K562 (cell line): Measurements from ENCODE around the gene MAPKAPK3. TPM values are rescaled to one million over a fixed set of nuclear protein-coding genes. Genes with fewer than 3 reads are reported as not detected.

Source experiments
- BACH1 ChIP-seq: fragments of 200-800 bp; sonication (Bioruptor generic); IDR thresholded peaks from 2 replicates; pipeline ENCODE4 v1.6.1; 2016; ENCODE audit warnings: missing genetic modification characterization, missing compliant biosample characterization
- BRD9 ChIP-seq: fragments of 450-650 bp; IDR thresholded peaks from 2 replicates; pipeline ENCODE4 v1.6.1; 2018; ENCODE audit warnings: low read depth; ENCODE audit not compliant: partially characterized antibody
- CBX8 ChIP-seq: fragments of 200-600 bp; sonication (generic); IDR thresholded peaks from 2 replicates; pipeline ENCODE4 v1.6.1; 2012; ENCODE audit warnings: borderline replicate concordance, mixed run types, low read depth, mild to moderate bottlenecking, moderate library complexity, mixed read lengths, low read length, control low read depth, inconsistent platforms; ENCODE audit not compliant: poor library complexity, severe bottlenecking; ENCODE audit errors: extremely low read depth
- ELF1 ChIP-seq: fragments of 200-800 bp; sonication (Bioruptor generic); IDR thresholded peaks from 2 replicates; pipeline ENCODE4 v1.6.1; 2016; ENCODE audit warnings: missing genetic modification characterization, missing compliant biosample characterization
- FOXK1 ChIP-seq: sonication (generic); formaldehyde crosslinking; IDR thresholded peaks from 2 replicates; pipeline ENCODE4 v1.8.0; 2022; ENCODE audit warnings: missing genetic modification reagents, mild to moderate bottlenecking, borderline replicate concordance
- GATA2 ChIP-seq: sonication (generic); formaldehyde crosslinking; IDR thresholded peaks from 2 replicates; pipeline ENCODE4 v1.4.0; 2020; ENCODE audit warnings: mild to moderate bottlenecking, missing genetic modification reagents
- MAFG ChIP-seq: fragments of 450-650 bp; conservative IDR thresholded peaks from 2 replicates; pipeline ENCODE4 v1.6.1; 2016; ENCODE audit warnings: missing genetic modification characterization, missing compliant biosample characterization
- MNT ChIP-seq, 2 experiments: fragments of 450-650 bp; conservative IDR thresholded peaks; 2 replicates each; pipeline ENCODE4 v1.6.1; 2017; ENCODE audit warnings: mild to moderate bottlenecking in 2 of 2, moderate library complexity in 2 of 2
- PML ChIP-seq: IDR thresholded peaks from 2 replicates; pipeline ENCODE4 v1.6.1; 2012; ENCODE audit warnings: low read length, inconsistent platforms
- PTRF ChIP-seq: fragments of 450-650 bp; IDR thresholded peaks from 2 replicates; pipeline ENCODE4 v1.6.1; 2016; ENCODE audit warnings: mild to moderate bottlenecking, missing genetic modification characterization, missing compliant biosample characterization
- PTTG1 ChIP-seq: fragments of 450-650 bp; IDR thresholded peaks from 2 replicates; pipeline ENCODE4 v1.6.1; 2016; ENCODE audit warnings: low read depth, mild to moderate bottlenecking, missing genetic modification characterization, missing compliant biosample characterization
- SETDB1 ChIP-seq: IDR thresholded peaks from one replicate; pipeline ENCODE4 v1.6.1; 2012; ENCODE audit warnings: low read length, control low read depth, inconsistent platforms
- SNAPC5 ChIP-seq: fragments of 250-450 bp; sonication (Bioruptor Pico); IDR thresholded peaks from 2 replicates; pipeline ENCODE4 v1.8.0; 2021; ENCODE audit warnings: moderate library complexity, mild to moderate bottlenecking, inconsistent platforms
- ZKSCAN1 ChIP-seq: fragments of 150-350 bp; IDR thresholded peaks from 2 replicates; pipeline ENCODE4 v1.6.1; 2016; ENCODE audit warnings: low read depth, low read length
- ZKSCAN3 ChIP-seq: fragments of 250-450 bp; sonication (Bioruptor Pico); IDR thresholded peaks from 2 replicates; pipeline ENCODE4 v1.4.0; 2020
- ZNF239 ChIP-seq: fragments of 250-450 bp; sonication (Bioruptor Pico); IDR thresholded peaks from 2 replicates; pipeline ENCODE4 v1.4.0; 2020; ENCODE audit warnings: mild to moderate bottlenecking
- ZNF318 ChIP-seq, 2 experiments: fragments of 450-650 bp; IDR thresholded peaks; 2 replicates each; pipeline ENCODE4 v1.6.1; 2016; ENCODE audit warnings: mild to moderate bottlenecking in 2 of 2, borderline replicate concordance in 1 of 2, low read depth in 1 of 2, moderate library complexity in 1 of 2
- polyA plus RNA-seq, 8 experiments: library from polyadenylated mRNA; depleted of rRNA in 4 of 8; stranded (reverse) in 5 of 8; unstranded in 3 of 8; fragments of >200 nt; fragmentation: Nextera tagmentation in 2 of 8; fragmentation: Illumina TruSeq in 1 of 8; extraction: Ambion mirVana in 2 of 8; extraction: Trizol in 1 of 8; gene quantifications; 2 replicates each; pipeline versions ENCODE4 v1.2.1 to v1.2.3, GENCODE V29; 2011 to 2014; ENCODE audit warnings: inconsistent platforms in 1 of 8, missing spikeins in 1 of 8
- total RNA-seq, 7 experiments: library from RNA; depleted of rRNA in 6 of 7; stranded (reverse); fragments of >200 nt in 6 of 7; fragmentation: Illumina TruSeq in 2 of 7; extraction: Trizol in 2 of 7; gene quantifications; 2 replicates each; pipeline versions ENCODE4 v1.2.1 to v1.2.3, GENCODE V29; 2011 to 2021; ENCODE audit warnings: low replicate concordance in 1 of 7

The MAPKAPK3 gene
- total and polyA plus RNA-seq, 9 of the 15 experiments (the other 6 are each of a cell fraction or from before 2014, with no cell fraction given) = 8.0 to 56.4 (median 41.2) TPM

- TF ChIP-seq ZKSCAN1 (peak; percentile 29; the same call in 1 of the 2 replicates), PTRF (tag) (peak; percentile 40; the same call in 1 of the 2 replicates), CBX8 (no peak), BRD9 (no peak), PTTG1 (tag) (no peak), ZNF318 (IDR thresholded peaks at IDR 0.05; ENCODE audit: borderline replicate concordance in 1 of 2, low read depth in 1 of 2) (no peak), MNT (conservative IDR thresholded peaks at IDR 0.05) (peak; percentile 11 to 65; a peak in 2 of 4 replicates), ELF1 (tag) (no peak), SNAPC5 (CRISPR knock-in tag) (no peak), GATA2 (CRISPR knock-in tag) (no peak), ZNF239 (CRISPR knock-in tag) (no peak), BACH1 (tag) (no peak), FOXK1 (CRISPR knock-in tag) (no peak), ZKSCAN3 (CRISPR knock-in tag) (no peak), SETDB1 (no peak), MAFG (tag) (no peak), PML (no peak)
These were observed 15.9 kb upstream of the MAPKAPK3 start (continued) for GRCh38 chr3:50600841-50601591.
